HepG2 (cell line): ENCODE data around the gene AAR2. TPM values are rescaled to one million over a fixed set of nuclear protein-coding genes. Genes with fewer than 3 reads are reported as not detected.

Experiments
- ATAC-seq: fragments of 200-7000 bp; cut with Tn5 transposase; 3 replicates; pipeline ENCODE4 v1.9.1; 2020; ENCODE audit warnings: mild to moderate bottlenecking, moderate library complexity
- BruUV-seq: library from RNA; stranded (reverse); fragments of 400-500 nt; replicated peaks from 2 replicates; lab custom pipeline; 2021; lab: Mats Ljungman, UMichigan
- CTCF ChIA-PET: fragments of 300-600 bp; formaldehyde crosslinking; extraction: SDS; loops from one replicate; lab custom pipeline; 2021; ENCODE audit warnings: low total read pairs, inconsistent platforms, low intra/inter-chr PET ratio; lab: Yijun Ruan, JAX
- POLR2A ChIA-PET: fragments of 350-600 bp; sonication (Branson Sonifier 250); formaldehyde crosslinking; loops from one replicate; lab custom pipeline; 2020; ENCODE audit warnings: antibody characterized with exemption, inconsistent platforms; lab: Yijun Ruan, JAX
- DNase-seq: peaks from one replicate; pipeline ENCODE4 v3.0.0-alpha.2; 2015; ENCODE audit warnings: low spot score
- FAIRE-seq: peaks from 3 replicates; lab custom pipeline; 2011; peaks lifted over from hg19 to GRCh38; lab: Jason Lieb, UNC
- H2AFZ ChIP-seq: one replicate; pipeline ENCODE4 v1.6.1; 2011; ENCODE audit warnings: low read length, inconsistent platforms
- H3K27ac ChIP-seq: fragments of 300-600 bp; 3 replicates; pipeline ENCODE4 v1.8.0; 2011; ENCODE audit warnings: mixed run types, mild to moderate bottlenecking, mixed read lengths, low read length, inconsistent platforms; ENCODE audit not compliant: insufficient read depth; ENCODE audit errors: extremely low read length
- H3K27me3 ChIP-seq, 2 experiments: fragments of 200-600 bp in 1 of 2; 2 replicates in 1 of 2; 3 replicates in 1 of 2; pipeline versions ENCODE4 v1.6.0 to v1.8.0; 2011; ENCODE audit warnings: low read length in 2 of 2, mild to moderate bottlenecking in 2 of 2, moderate library complexity in 2 of 2, inconsistent platforms in 1 of 2; ENCODE audit not compliant: insufficient read depth in 2 of 2, control insufficient read depth in 1 of 2
- H3K36me3 ChIP-seq, 2 experiments: fragments of 200-600 bp in 1 of 2; replicated peaks in 1 of 2; 2 replicates in 1 of 2; 3 replicates in 1 of 2; pipeline versions ENCODE4 v1.5.1 to v1.8.0; 2011; ENCODE audit warnings: low read length in 2 of 2, inconsistent platforms in 1 of 2; ENCODE audit not compliant: insufficient read depth in 2 of 2, control insufficient read depth in 1 of 2
- H3K4me1 ChIP-seq: 2 replicates; pipeline ENCODE4 v1.5.1; 2012; ENCODE audit warnings: low read length, inconsistent platforms; ENCODE audit not compliant: insufficient read depth
- H3K4me2 ChIP-seq: 2 replicates; pipeline ENCODE4 v1.6.0; 2011; ENCODE audit warnings: low read depth, low read length, inconsistent platforms
- H3K4me3 ChIP-seq, 3 experiments: fragments of 200-600 bp in 1 of 3; sonication (generic), shearing (Covaris generic) in 1 of 3; replicated peaks in 1 of 3; 2 replicates each; pipeline ENCODE4 v1.5.1; 2011 to 2016; ENCODE audit warnings: low read length in 3 of 3, inconsistent platforms in 2 of 3, low read depth in 2 of 3, mild to moderate bottlenecking in 2 of 3, control low read depth in 1 of 3, mixed read lengths in 1 of 3; ENCODE audit not compliant: insufficient read depth in 1 of 3
- H3K79me2 ChIP-seq: one replicate; pipeline ENCODE4 v1.6.1; 2011; ENCODE audit warnings: low read length, inconsistent platforms; ENCODE audit not compliant: insufficient read depth
- H3K9ac ChIP-seq: 2 replicates; pipeline ENCODE4 v1.6.0; 2011; ENCODE audit warnings: mild to moderate bottlenecking, low read depth, low read length, inconsistent platforms; ENCODE audit not compliant: insufficient read depth
- H3K9me3 ChIP-seq: 2 replicates; pipeline ENCODE4 v1.5.1; 2012; ENCODE audit warnings: mild to moderate bottlenecking, low read length
- H4K20me1 ChIP-seq: 2 replicates; pipeline ENCODE4 v1.6.0; 2011; ENCODE audit warnings: inconsistent platforms, mild to moderate bottlenecking, low read length, moderate library complexity; ENCODE audit not compliant: insufficient read depth
- CENPT ChIP-seq: sonication (generic); formaldehyde crosslinking; IDR thresholded peaks from 2 replicates; pipeline ENCODE4 v1.8.0; 2022; ENCODE audit warnings: low read depth, mild to moderate bottlenecking, moderate library complexity, missing genetic modification reagents
- FOXA1 ChIP-seq, 2 experiments: fragments of 450-650 bp in 1 of 2; sonication (generic) in 1 of 2; formaldehyde crosslinking in 1 of 2; IDR thresholded peaks; 2 replicates each; pipeline versions ENCODE4 v1.4.0 to v1.6.1; 2016 to 2020; ENCODE audit warnings: missing genetic modification reagents in 1 of 2
- GTF3A ChIP-seq: sonication (generic); formaldehyde crosslinking; conservative IDR thresholded peaks from 2 replicates; pipeline ENCODE4 v1.4.0; 2020; ENCODE audit warnings: mild to moderate bottlenecking, missing genetic modification reagents
- MTF1 ChIP-seq: sonication (generic); formaldehyde crosslinking; IDR thresholded peaks from 2 replicates; pipeline ENCODE4 v1.5.0; 2020; ENCODE audit warnings: missing genetic modification reagents
- MXD3 ChIP-seq: IDR thresholded peaks from 2 replicates; pipeline ENCODE4 v1.6.1; 2016; ENCODE audit warnings: mild to moderate bottlenecking, missing biosample characterization, missing genetic modification reagents
- MXD4 ChIP-seq: IDR thresholded peaks from 2 replicates; pipeline ENCODE4 v1.6.1; 2016; ENCODE audit warnings: mild to moderate bottlenecking, missing biosample characterization, missing genetic modification reagents
- MXI1 ChIP-seq: IDR thresholded peaks from 3 replicates; pipeline ENCODE4 v1.6.1; 2012; ENCODE audit warnings: low read depth, low read length, inconsistent platforms, borderline replicate concordance
- PHF20 ChIP-seq: sonication (generic); formaldehyde crosslinking; IDR thresholded peaks from 2 replicates; pipeline ENCODE4 v1.5.0; 2020; ENCODE audit warnings: mild to moderate bottlenecking, missing genetic modification reagents
- SMAD3 ChIP-seq: sonication (generic); formaldehyde crosslinking; IDR thresholded peaks from 2 replicates; pipeline ENCODE4 v1.4.0; 2020; ENCODE audit warnings: missing genetic modification reagents
- THAP9 ChIP-seq: sonication (generic); formaldehyde crosslinking; IDR thresholded peaks from 2 replicates; pipeline ENCODE4; 2020; ENCODE audit warnings: missing genetic modification reagents, mild to moderate bottlenecking, borderline replicate concordance
- ZBTB4 ChIP-seq: sonication (generic); formaldehyde crosslinking; IDR thresholded peaks from 2 replicates; pipeline ENCODE4 v1.4.0; 2020; ENCODE audit warnings: missing genetic modification reagents, mild to moderate bottlenecking, borderline replicate concordance
- ZNF274 ChIP-seq: sonication (generic); formaldehyde crosslinking; IDR thresholded peaks from 2 replicates; pipeline ENCODE4 v1.5.1; 2020; ENCODE audit warnings: mild to moderate bottlenecking, missing genetic modification reagents
- ZNF724P ChIP-seq: sonication (generic); formaldehyde crosslinking; IDR thresholded peaks from 2 replicates; pipeline ENCODE4 v1.8.0; 2022; ENCODE audit warnings: missing genetic modification reagents, borderline replicate concordance
- ZNF775 ChIP-seq: sonication (generic); formaldehyde crosslinking; IDR thresholded peaks from 2 replicates; pipeline ENCODE4 v1.4.0; 2020; ENCODE audit warnings: missing genetic modification reagents, mild to moderate bottlenecking, moderate library complexity, borderline replicate concordance
- WGBS: methylation state at CpG from one replicate; pipeline ENCODE4 v1.1.6; 2017; ENCODE audit warnings: low lambda C conversion rate; 5-methylcytosine and 5-hydroxymethylcytosine counted together
- in situ Hi-C: cut with HindIII; loops from 2 replicates; pipeline ENCODE4 v1.10.0; 2017; ENCODE audit warnings: low pct_unique_long_range_greater_than_20kb; ENCODE audit not compliant: extremely low pct_ligation_motif_present
- intact Hi-C: fragments of 100-400 bp; cut with micrococcal nuclease; formaldehyde crosslinking; loops from one replicate; pipeline ENCODE4 v1.10.0; 2022; ENCODE audit not compliant: unreplicated experiment
- polyA plus RNA-seq, 8 experiments: library from polyadenylated mRNA; depleted of rRNA in 3 of 8; stranded (reverse) in 7 of 8; unstranded in 1 of 8; fragments of >200 nt; fragmentation: Illumina TruSeq in 4 of 8; extraction: Trizol in 4 of 8; gene quantifications; 2 replicates each; pipeline versions ENCODE4 v1.2.1 to v1.2.3, GENCODE V29; 2011 to 2016; ENCODE audit warnings: low read depth in 4 of 8, missing spikeins in 1 of 8, mixed read lengths in 1 of 8; ENCODE audit not compliant: insufficient read depth in 1 of 8
- total RNA-seq, 5 experiments: library from RNA; depleted of rRNA; stranded (reverse); fragments of >200 nt; fragmentation: Illumina TruSeq; extraction: Trizol; gene quantifications; 2 replicates each; pipeline ENCODE4 v1.2.3, GENCODE V29; 2016; ENCODE audit warnings: low read depth in 1 of 5
- TF ChIP-seq, protein P1 (sequence below): sonication (generic); formaldehyde crosslinking; IDR thresholded peaks from 2 replicates; pipeline ENCODE4 v1.5.1; 2020; ENCODE audit warnings: mild to moderate bottlenecking, missing genetic modification reagents

Gene AAR2
- total and polyA plus RNA-seq, 2 of the 13 experiments (the other 11 are each of a cell fraction or from before 2014, with no cell fraction given) = 45.2 to 46.2 TPM

DNA sequence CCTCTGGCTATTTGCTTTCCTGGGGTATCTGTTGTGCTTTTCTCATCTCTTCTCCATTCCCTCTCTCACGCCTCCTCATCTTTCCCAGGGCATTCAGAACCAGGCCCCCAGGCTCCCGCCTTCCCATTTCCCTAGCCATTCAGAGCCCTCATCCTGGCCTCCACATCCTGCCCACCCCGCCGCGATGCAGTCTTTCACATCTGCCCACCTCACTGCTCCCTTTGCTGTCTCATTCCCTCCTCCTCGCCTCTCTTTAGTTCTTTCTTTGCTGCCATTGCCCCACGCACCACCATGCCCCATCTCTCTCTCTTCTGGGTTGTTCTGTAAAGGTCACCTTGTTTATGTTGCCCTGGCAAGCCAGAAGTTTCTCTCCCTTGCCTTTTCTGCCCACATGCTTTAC, 10.6 kb upstream of the AAR2 start (continued):
- no peak for TF ChIP-seq SMAD3 (CRISPR knock-in tag)
- no peak for TF ChIP-seq PHF20 (CRISPR knock-in tag)
- no peak for TF ChIP-seq ZNF274 (CRISPR knock-in tag)
- no peak for TF ChIP-seq THAP9
- TF ChIP-seq MTF1 (CRISPR knock-in tag) = no peak
- TF ChIP-seq CENPT (CRISPR knock-in tag) = no peak
- no peak for TF ChIP-seq MXI1
- TF ChIP-seq ZNF724P (CRISPR knock-in tag) = no peak
- TF ChIP-seq GTF3A (CRISPR knock-in tag) = no peak
- TF ChIP-seq FOXA1 (IDR thresholded peaks at IDR 0.05) = no peak
- no peak for TF ChIP-seq FOXA1 (CRISPR knock-in tag; IDR thresholded peaks at IDR 0.05)
- TF ChIP-seq MXD3 (CRISPR knock-in tag) = no peak
- TF ChIP-seq, all 625 proteins: peak for 0

GRCh38 chr20:36228770-36229169, 7.5 kb upstream of the AAR2 start:
- intact Hi-C loops (no loop called here), in situ Hi-C loops (no loop called here)
- Histone ChIP-seq H3K4me2 (no peak overlapping the region), H3K79me2 (no peaks in the 10 kb centered on the region), H3K9ac (no peak overlapping the region), H3K9me3 (no peaks in the 10 kb centered on the region), H3K4me1 (no peaks in the 10 kb centered on the region), H3K4me3 (no peak overlapping the region), H2AFZ (no peak overlapping the region), H4K20me1 (no peaks in the 10 kb centered on the region), H3K27ac (no peak overlapping the region), H3K36me3 (peaks cover 8 to 16% of the 10 kb centered on the region in 2 experiments; a peak in 3 of 5 replicates), H3K27me3 (no peaks in the 10 kb centered on the region)
- WGBS = 78% methylated on average over 6 of the region's 6 CpGs
- ATAC-seq = no peak
- no TSS peak for BruUV-seq
- no peak for DNase-seq
- FAIRE-seq = no peak
- POLR2A ChIA-PET = no interaction called here
- CTCF ChIA-PET = no interaction called here
- TF ChIP-seq ZBTB4 (no peak), ZNF775 (no peak), MXD4 (CRISPR knock-in tag) (no peak)
- TF ChIP-seq, protein P1, sequence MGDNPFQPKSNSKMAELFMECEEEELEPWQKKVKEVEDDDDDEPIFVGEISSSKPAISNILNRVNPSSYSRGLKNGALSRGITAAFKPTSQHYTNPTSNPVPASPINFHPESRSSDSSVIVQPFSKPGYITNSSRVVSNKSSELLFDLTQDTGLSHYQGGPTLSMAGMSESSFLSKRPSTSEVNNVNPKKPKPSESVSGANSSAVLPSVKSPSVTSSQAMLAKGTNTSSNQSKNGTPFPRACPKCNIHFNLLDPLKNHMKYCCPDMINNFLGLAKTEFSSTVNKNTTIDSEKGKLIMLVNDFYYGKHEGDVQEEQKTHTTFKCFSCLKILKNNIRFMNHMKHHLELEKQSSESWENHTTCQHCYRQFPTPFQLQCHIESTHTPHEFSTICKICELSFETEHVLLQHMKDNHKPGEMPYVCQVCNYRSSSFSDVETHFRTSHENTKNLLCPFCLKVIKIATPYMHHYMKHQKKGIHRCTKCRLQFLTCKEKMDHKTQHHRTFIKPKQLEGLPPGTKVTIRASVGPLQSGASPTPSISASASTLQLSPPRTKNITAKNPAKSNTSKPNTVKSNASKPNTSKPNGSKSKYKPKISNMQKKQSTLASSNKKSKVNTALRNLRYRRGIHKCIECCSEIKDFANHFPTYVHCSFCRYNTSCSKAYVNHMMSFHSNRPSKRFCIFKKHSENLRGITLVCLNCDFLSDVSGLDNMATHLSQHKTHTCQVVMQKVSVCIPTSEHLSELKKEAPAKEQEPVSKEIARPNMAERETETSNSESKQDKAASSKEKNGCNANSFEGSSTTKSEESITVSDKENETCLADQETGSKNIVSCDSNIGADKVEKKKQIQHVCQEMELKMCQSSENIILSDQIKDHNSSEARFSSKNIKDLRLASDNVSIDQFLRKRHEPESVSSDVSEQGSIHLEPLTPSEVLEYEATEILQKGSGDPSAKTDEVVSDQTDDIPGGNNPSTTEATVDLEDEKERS (CRISPR knock-in tag) = no peak
